ENCODE data around the gene AMBRA1.

DNA sequence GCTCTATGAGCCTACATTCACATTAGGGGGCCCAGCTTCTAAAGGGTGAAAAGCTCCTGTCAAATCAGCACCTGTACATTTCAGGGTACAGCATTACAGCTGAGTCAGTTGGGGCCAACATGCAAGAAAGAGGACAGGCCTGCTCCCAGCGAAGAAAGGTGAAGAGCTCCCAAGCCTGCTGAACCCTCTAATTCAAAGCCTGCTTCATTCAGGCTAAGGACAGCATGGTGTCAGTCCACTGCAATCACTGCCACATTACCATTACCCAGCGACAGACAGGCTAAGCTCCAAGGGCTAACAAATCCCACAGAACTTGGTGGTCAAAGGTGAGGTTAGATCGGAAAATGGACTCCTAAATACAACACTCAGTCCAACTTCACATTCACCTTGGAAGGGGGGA, 136.8 kb downstream of the AMBRA1 start:
- TF ChIP-seq POLR2A (IDR thresholded peaks at IDR 0.05) = no peak
- no peak for TF ChIP-seq POLR2AphosphoS5 (IDR thresholded peaks at IDR 0.05)
- TF ChIP-seq, protein P1, sequence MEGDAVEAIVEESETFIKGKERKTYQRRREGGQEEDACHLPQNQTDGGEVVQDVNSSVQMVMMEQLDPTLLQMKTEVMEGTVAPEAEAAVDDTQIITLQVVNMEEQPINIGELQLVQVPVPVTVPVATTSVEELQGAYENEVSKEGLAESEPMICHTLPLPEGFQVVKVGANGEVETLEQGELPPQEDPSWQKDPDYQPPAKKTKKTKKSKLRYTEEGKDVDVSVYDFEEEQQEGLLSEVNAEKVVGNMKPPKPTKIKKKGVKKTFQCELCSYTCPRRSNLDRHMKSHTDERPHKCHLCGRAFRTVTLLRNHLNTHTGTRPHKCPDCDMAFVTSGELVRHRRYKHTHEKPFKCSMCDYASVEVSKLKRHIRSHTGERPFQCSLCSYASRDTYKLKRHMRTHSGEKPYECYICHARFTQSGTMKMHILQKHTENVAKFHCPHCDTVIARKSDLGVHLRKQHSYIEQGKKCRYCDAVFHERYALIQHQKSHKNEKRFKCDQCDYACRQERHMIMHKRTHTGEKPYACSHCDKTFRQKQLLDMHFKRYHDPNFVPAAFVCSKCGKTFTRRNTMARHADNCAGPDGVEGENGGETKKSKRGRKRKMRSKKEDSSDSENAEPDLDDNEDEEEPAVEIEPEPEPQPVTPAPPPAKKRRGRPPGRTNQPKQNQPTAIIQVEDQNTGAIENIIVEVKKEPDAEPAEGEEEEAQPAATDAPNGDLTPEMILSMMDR (IDR thresholded peaks at IDR 0.05) = no peak
- TF ChIP-seq EP300 (IDR thresholded peaks at IDR 0.05; ENCODE audit: low read depth) = no peak

Data from transverse colon (tissue), 4 donors.